Measurements from ENCODE around the gene RGS9. TPM values are rescaled to one million over a fixed set of nuclear protein-coding genes. Genes with fewer than 3 reads are reported as not detected.
A peak's percentile ranks its signal among the peaks of the same experiment; 100 is the strongest.

The RGS9 gene
- total and polyA plus RNA-seq, 2 of the 13 experiments (the other 11 are each of a cell fraction or from before 2014, with no cell fraction given) = 0.44 to 0.74 TPM

- TF ChIP-seq ZBTB40 (IDR thresholded peaks at IDR 0.05) (no peak), ZBTB40 (CRISPR knock-in tag; IDR thresholded peaks at IDR 0.05) (no peak), MYNN (CRISPR knock-in tag; IDR thresholded peaks at IDR 0.05; ENCODE audit: low read depth) (no peak), ZNF740 (CRISPR knock-in tag; IDR thresholded peaks at IDR 0.05) (no peak), ZNF318 (CRISPR knock-in tag; IDR thresholded peaks at IDR 0.05) (no peak), TARDBP (CRISPR knock-in tag; IDR thresholded peaks at IDR 0.05) (no peak), ZNF792 (CRISPR knock-in tag; IDR thresholded peaks at IDR 0.05) (no peak), ZFYVE20 (CRISPR knock-in tag; IDR thresholded peaks at IDR 0.05; ENCODE audit: borderline replicate concordance, low read depth) (no peak), ARNT (IDR thresholded peaks at IDR 0.05) (peak; percentile 82; the same call in 1 of the 2 replicates), AGO2 (optimal IDR thresholded peaks at IDR 0.05; ENCODE audit: low read depth, low read length) (no peak), ISX (CRISPR knock-in tag; conservative IDR thresholded peaks at IDR 0.05) (no peak), HOXA7 (CRISPR knock-in tag; IDR thresholded peaks at IDR 0.05) (no peak)
Observed at GRCh38 chr17:65173976-65174683, 37.0 kb downstream of the RGS9 start (continued).

Data from HepG2 (cell line).